IPS-20b (cell line): ENCODE measurements around the gene EOLA2.
"Not testable (repeated sequence)": the region's sequence is repeated elsewhere in the genome, so short reads cannot be mapped to it uniquely, and the experiment has no call there.

Source experiments
- H3K27ac ChIP-seq: one replicate; pipeline ENCODE4 v1.5.1; 2013; ENCODE audit warnings: low read length
- H3K27me3 ChIP-seq: 2 replicates; pipeline ENCODE4 v1.6.1; 2013; ENCODE audit warnings: mild to moderate bottlenecking, low read length, inconsistent platforms; ENCODE audit not compliant: insufficient read depth
- H3K36me3 ChIP-seq: 2 replicates; pipeline ENCODE4 v1.6.1; 2013; ENCODE audit warnings: low read depth, mild to moderate bottlenecking, inconsistent platforms, low read length, moderate library complexity; ENCODE audit not compliant: insufficient read depth
- H3K4me1 ChIP-seq: 2 replicates; pipeline ENCODE4 v1.6.1; 2013; ENCODE audit warnings: mild to moderate bottlenecking, control low read depth, inconsistent platforms, low read length, moderate library complexity; ENCODE audit not compliant: insufficient read depth
- H3K4me3 ChIP-seq: 2 replicates; pipeline ENCODE4 v1.5.1; 2013; ENCODE audit warnings: mild to moderate bottlenecking, low read length, inconsistent platforms
- H3K9ac ChIP-seq: 2 replicates; pipeline ENCODE4 v1.6.1; 2013; ENCODE audit warnings: low read depth, mild to moderate bottlenecking, inconsistent platforms, low read length, moderate library complexity
- H3K9me3 ChIP-seq: 2 replicates; pipeline ENCODE4 v1.6.1; 2013; ENCODE audit warnings: mild to moderate bottlenecking, low read depth, low read length, inconsistent platforms; ENCODE audit not compliant: insufficient read depth

EOLA2 gene

DNA sequence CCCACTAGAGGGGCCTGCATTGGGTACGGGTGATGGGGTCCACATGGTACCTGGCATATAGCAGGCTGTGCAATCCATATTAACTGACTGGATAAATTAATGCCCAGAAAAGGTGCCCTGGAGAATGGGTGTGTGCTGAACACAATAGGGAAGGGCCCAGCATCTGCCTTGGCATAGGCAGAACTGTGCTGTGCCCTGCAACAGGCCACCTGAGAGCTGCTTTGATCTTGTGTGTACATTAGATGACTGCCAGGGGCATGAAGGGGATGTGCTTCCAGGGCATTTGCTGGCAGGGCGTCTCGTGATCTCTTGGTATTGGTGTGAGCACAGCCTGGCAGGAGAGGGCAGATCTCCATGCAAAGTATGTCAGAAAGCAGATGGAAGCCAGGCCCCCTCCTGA, 8.6 kb upstream of the EOLA2 start:
- H3K9me3 ChIP-seq, H3K9ac ChIP-seq, H3K4me1 ChIP-seq, H3K27ac ChIP-seq, H3K27me3 ChIP-seq, H3K4me3 ChIP-seq: not testable (repeated sequence)
- peaks cover 17% of the 10 kb centered on the region for H3K36me3 ChIP-seq

- H3K27ac ChIP-seq, H3K9me3 ChIP-seq, H3K4me1 ChIP-seq, H3K9ac ChIP-seq, H3K4me3 ChIP-seq, H3K27me3 ChIP-seq: not testable (repeated sequence)
- peaks cover 17% of the 10 kb centered on the region for H3K36me3 ChIP-seq
Measured at GRCh38 chrX:149945820-149946219, 7.5 kb upstream of the EOLA2 start.

DNA sequence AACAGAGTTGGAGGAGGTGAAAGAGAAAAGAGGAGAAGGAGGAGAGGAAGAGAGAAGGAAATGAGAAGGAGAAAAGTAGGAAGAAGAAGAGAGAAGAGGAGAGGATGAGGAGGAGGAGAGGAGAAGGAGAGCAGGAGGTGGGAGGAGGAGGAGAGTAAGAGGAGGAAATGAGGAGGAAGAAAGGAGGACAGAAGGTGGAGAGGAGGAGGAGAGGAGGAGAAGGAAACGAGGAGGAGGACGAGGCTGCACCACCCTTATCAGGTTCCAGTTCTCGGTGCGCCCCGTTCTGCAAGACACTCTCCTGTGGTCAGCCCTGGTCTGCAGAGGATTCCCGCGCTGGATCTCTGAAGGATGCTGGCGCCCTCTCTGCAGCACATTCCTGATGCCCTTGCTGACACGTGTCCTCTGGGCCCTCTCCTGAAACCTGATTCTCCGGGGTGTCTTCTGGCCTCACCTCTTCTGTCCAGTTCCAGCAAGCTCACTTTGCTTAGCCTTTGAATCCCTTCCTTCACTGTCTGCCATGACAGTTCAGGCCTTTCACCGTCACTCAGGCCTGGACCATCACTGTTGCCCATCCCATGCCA, 6.9 kb upstream of the EOLA2 start:
- not testable (repeated sequence) for H3K9me3 ChIP-seq, H3K27me3 ChIP-seq, H3K27ac ChIP-seq, H3K4me3 ChIP-seq, H3K4me1 ChIP-seq, H3K9ac ChIP-seq
- peaks cover 15% of the 10 kb centered on the region for H3K36me3 ChIP-seq

DNA sequence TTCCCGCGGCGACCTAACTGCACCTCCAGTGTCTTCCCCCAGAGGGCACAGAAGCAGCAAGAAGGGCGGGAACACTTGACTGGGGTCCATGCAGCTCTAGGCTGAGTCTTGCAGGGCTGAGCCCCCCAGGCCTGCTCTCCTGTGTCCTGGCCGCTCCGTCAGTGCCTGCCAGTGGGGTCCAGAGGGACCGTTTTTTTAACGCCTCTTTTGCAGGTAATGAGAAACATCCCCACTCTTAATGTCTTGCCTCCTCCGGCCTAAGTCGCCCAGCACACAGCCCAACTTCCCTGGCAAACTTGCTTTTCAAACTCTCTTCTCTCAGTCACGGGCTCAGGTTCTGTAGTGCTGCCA, 2.4 kb upstream of the EOLA2 start:
- H3K9me3 ChIP-seq, H3K27me3 ChIP-seq, H3K27ac ChIP-seq, H3K36me3 ChIP-seq, H3K4me1 ChIP-seq: not testable (repeated sequence)
- Histone ChIP-seq H3K4me3 (peak overlapping the region; percentile 40; the same call in 1 of the 2 replicates), H3K9ac (peak overlapping the region; percentile 69; the same call in 1 of the 2 replicates)

GRCh38 chrX:149939905-149940673, 1.8 kb upstream of the EOLA2 start:
- H3K27ac ChIP-seq: peak overlapping the region; percentile 70
- H3K4me1 ChIP-seq: no peaks in the 10 kb centered on the region
- peak overlapping the region; percentile 78 for H3K4me3 ChIP-seq
- H3K36me3 ChIP-seq: no peaks in the 10 kb centered on the region
- H3K9ac ChIP-seq: peak overlapping the region; percentile 80
- H3K9me3 ChIP-seq: no peaks in the 10 kb centered on the region
- no peaks in the 10 kb centered on the region for H3K27me3 ChIP-seq

GRCh38 chrX:149939655-149939904, 1.3 kb upstream of the EOLA2 start:
- peak overlapping the region; percentile 80; the same call in 1 of the 2 replicates for H3K9ac ChIP-seq
- no peaks in the 10 kb centered on the region for H3K9me3 ChIP-seq
- H3K27me3 ChIP-seq: no peaks in the 10 kb centered on the region
- H3K36me3 ChIP-seq: no peaks in the 10 kb centered on the region
- no peaks in the 10 kb centered on the region for H3K4me1 ChIP-seq
- peak overlapping the region; percentile 78 for H3K4me3 ChIP-seq
- peak overlapping the region; percentile 70 for H3K27ac ChIP-seq

GRCh38 chrX:149938881-149939654, 777 bp upstream of the EOLA2 start:
- Histone ChIP-seq H3K9ac (peak overlapping the region; percentile 84; the same call in 1 of the 2 replicates), H3K4me3 (peak overlapping the region; percentile 80; the same call in 1 of the 2 replicates), H3K27ac (no peak overlapping the region), H3K27me3 (no peaks in the 10 kb centered on the region), H3K9me3 (no peaks in the 10 kb centered on the region), H3K36me3 (no peaks in the 10 kb centered on the region), H3K4me1 (no peaks in the 10 kb centered on the region)

DNA sequence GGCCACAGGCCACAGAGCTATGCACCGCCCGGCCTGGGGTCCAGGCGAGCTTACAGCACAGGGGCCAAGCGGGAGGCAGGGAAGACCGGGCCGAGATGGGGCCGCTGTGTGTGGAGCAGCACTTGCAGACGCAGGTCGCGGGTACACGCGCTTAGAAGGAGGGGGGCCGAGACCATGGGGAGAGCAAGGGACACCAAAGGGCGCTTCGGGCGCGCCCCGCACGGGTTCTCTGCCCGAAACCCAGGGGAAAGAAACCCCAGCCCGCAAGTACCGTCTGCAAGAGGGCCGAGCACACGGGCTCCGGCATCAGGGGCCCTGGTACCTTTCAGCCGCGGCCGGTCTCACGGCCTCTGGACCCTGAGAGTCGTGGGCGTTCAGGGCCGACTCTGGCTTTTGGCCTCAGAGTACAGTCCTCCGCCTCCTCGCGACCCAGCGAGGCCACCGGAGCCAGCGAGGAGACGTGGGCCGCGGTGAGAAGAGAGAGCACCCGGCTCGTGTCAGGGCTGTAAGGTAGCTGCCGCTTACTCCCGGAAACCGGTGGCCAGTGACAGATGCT, 342 bp downstream of the EOLA2 start:
- Histone ChIP-seq H3K27me3 (no peaks in the 10 kb centered on the region), H3K4me3 (peak overlapping the region; percentile 80), H3K9ac (peak overlapping the region; percentile 84), H3K9me3 (no peaks in the 10 kb centered on the region), H3K27ac (no peak overlapping the region), H3K36me3 (no peaks in the 10 kb centered on the region), H3K4me1 (no peaks in the 10 kb centered on the region)

DNA sequence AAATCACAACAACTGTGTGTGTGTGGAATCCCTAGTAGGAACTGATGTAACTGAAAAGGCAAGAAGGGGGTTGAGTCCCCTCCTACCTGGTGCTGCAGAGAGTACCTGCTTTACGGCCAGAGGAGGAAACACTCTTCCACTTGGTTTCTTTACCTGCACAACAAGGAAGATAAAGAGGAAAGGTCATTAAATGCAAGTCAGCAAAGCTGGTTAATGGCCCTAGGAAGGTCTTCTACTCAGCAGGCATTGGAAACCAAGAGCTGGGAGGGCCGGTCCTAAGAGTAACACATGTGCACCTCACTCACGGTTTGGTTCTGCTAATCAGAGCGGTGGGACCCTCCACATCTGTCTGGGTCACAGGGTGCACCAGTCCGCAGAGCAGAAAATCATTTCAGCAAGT, 963 bp downstream of the EOLA2 start:
- H3K4me3 ChIP-seq: peak overlapping the region; percentile 80
- H3K4me1 ChIP-seq, H3K27me3 ChIP-seq, H3K36me3 ChIP-seq, H3K9me3 ChIP-seq, H3K27ac ChIP-seq: not testable (repeated sequence)
- H3K9ac ChIP-seq: peak overlapping the region; percentile 84; the same call in 1 of the 2 replicates

DNA sequence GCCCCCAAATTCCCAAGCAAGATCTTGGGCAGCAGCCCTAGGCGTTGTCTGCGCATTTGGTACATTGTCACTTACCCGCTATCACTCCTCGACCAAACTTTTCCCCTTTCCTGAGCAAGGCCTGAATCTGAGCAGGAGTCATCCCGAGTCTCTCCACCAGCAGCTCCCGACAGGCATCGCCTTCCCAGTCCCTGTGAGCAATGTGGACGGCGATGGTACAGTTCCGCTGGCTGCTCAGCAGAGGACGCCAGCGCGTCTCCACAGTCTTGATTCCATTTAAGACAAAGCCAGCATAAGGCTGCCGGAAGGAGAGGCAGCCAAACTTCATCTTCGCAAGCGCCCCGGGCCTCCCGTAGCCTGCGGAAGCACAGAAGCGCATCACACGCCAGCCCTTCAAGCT, 4.7 kb downstream of the EOLA2 start:
- H3K4me3 ChIP-seq, H3K9ac ChIP-seq, H3K4me1 ChIP-seq, H3K27ac ChIP-seq, H3K36me3 ChIP-seq, H3K9me3 ChIP-seq, H3K27me3 ChIP-seq: not testable (repeated sequence)

DNA sequence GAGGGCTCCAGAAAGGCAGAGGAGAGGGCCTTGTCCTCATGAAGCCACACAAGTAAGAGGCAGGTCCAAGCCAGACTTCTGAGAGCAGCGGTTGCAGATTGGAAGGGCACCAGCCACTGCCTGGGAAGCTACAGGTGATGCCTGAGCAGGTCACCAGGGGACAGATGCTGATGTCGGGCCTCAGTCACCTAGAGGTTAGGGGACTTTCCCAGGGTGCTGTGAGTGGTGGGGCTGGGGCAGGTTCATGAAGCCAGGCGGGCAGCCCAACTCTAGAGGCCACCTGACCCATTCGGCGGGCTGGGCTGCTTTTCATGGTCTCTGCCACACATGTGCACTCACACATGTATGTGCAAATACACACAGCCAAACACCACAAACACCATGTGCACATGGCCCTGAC, 5.3 kb downstream of the EOLA2 start:
- not testable (repeated sequence) for H3K36me3 ChIP-seq, H3K4me1 ChIP-seq, H3K27me3 ChIP-seq, H3K9me3 ChIP-seq, H3K27ac ChIP-seq, H3K4me3 ChIP-seq, H3K9ac ChIP-seq

GRCh38 chrX:149932150-149932549, 6.1 kb downstream of the EOLA2 start:
- not testable (repeated sequence) for H3K9me3 ChIP-seq, H3K9ac ChIP-seq, H3K4me1 ChIP-seq, H3K27me3 ChIP-seq, H3K36me3 ChIP-seq, H3K4me3 ChIP-seq, H3K27ac ChIP-seq
